ENCODE data around the gene RPRD1A. TPM values are rescaled to one million over a fixed set of nuclear protein-coding genes. Genes with fewer than 3 reads are reported as not detected.

RPRD1A gene
- total and polyA plus RNA-seq, 2 of the 4 experiments (the other 2 are of a cell fraction): 23.3 to 27.2 TPM

DNA sequence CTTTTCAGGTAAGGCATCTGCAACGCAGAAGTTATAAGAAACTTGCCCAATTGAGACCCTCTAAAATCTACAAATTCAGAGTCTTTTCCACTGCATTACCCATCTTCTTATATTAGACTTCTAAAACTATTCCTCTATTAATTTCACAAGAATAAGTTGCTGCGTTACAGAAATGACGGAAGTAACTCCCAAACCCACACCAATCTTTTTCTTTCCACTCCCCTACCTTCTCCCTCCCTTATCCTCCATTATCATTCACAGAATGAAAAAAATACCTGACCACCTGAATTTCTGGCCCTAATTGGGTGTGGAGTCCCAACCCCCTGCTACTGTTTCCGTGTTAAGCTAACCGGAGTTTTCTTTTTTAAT is 689 bp downstream of the RPRD1A start:
- DNase-seq (peak; percentile 5), ATAC-seq (ENCODE audit: low read depth) (no peak; the same call in 1 of the 2 replicates)
- H3K18ac ChIP-seq (ENCODE audit: low read depth, low read length): no peak overlapping the region
- H3K14ac ChIP-seq (replicated peaks; ENCODE audit: low read depth, low read length): peak overlapping the region; percentile 53; the same call in 1 of the 2 replicates
- H4K8ac ChIP-seq (ENCODE audit: low read depth in 2 of 2, low read length in 2 of 2): peak overlapping the region in 1 of 2 experiments; percentile 34; a peak in 2 of 4 replicates
- H3K79me1 ChIP-seq (ENCODE audit: low read depth in 1 of 2, low read length in 2 of 2): peaks cover 4 to 26% of the 10 kb centered on the region in 2 experiments; a peak in 3 of 4 replicates
- no peaks in the 10 kb centered on the region for H3K9me3 ChIP-seq (ENCODE audit: control insufficient read depth, insufficient read depth, low read length)
- peaks cover 2% of the 10 kb centered on the region; the same call in 1 of the 2 replicates for H3K36me3 ChIP-seq (ENCODE audit: control insufficient read depth, insufficient read depth, low read length)
- H2BK5ac ChIP-seq (ENCODE audit: low read depth, low read length, poor library complexity, severe bottlenecking): peak overlapping the region; percentile 83
- peak overlapping the region; percentile 80 for H3K27ac ChIP-seq (ENCODE audit: insufficient read depth, low read length)
- H3K9me1 ChIP-seq (ENCODE audit: insufficient read depth, low read length): 0 out of 2 replicates have a peak, but pooled peaks cover 2% of the 10 kb centered on the region
- peak overlapping the region; percentile 97 for H2AFZ ChIP-seq (replicated peaks; ENCODE audit: low read length, poor library complexity)
- dilution Hi-C loops (cut with HindIII; ENCODE audit: low sequenced_read_pairs, unreplicated experiment) (no loop called here), in situ Hi-C loops (cut with MboI; ENCODE audit: low sequenced_read_pairs) (no loop called here), intact Hi-C loops (cut with micrococcal nuclease) (loop anchor here (5.0 kb wide), 1 partner anchor 34 kb away; no protein-coding TSS in a partner anchor)
- no peak overlapping the region for H4K91ac ChIP-seq (ENCODE audit: insufficient read depth, low read depth, low read length)
- TF ChIP-seq, protein P1, sequence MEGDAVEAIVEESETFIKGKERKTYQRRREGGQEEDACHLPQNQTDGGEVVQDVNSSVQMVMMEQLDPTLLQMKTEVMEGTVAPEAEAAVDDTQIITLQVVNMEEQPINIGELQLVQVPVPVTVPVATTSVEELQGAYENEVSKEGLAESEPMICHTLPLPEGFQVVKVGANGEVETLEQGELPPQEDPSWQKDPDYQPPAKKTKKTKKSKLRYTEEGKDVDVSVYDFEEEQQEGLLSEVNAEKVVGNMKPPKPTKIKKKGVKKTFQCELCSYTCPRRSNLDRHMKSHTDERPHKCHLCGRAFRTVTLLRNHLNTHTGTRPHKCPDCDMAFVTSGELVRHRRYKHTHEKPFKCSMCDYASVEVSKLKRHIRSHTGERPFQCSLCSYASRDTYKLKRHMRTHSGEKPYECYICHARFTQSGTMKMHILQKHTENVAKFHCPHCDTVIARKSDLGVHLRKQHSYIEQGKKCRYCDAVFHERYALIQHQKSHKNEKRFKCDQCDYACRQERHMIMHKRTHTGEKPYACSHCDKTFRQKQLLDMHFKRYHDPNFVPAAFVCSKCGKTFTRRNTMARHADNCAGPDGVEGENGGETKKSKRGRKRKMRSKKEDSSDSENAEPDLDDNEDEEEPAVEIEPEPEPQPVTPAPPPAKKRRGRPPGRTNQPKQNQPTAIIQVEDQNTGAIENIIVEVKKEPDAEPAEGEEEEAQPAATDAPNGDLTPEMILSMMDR (conservative IDR thresholded peaks at IDR 0.05; ENCODE audit: low read depth, low read length): no peak
- TF ChIP-seq MAFK (IDR thresholded peaks at IDR 0.05; ENCODE audit: low read depth, low read length): no peak
- no peak for TF ChIP-seq MXI1 (IDR thresholded peaks at IDR 0.05; ENCODE audit: borderline replicate concordance, low read depth, low read length)
- no peak; the same call in 1 of the 2 replicates for TF ChIP-seq CHD1 (IDR thresholded peaks at IDR 0.05; ENCODE audit: low read depth, low read length)
- no peak for TF ChIP-seq NFE2L2 (IDR thresholded peaks at IDR 0.05; ENCODE audit: low read depth, low read length)
- TF ChIP-seq RFX5 (IDR thresholded peaks at IDR 0.05; ENCODE audit: low read depth, low read length): no peak
- TF ChIP-seq BHLHE40 (IDR thresholded peaks at IDR 0.05; ENCODE audit: low read depth, low read length): no peak
- TF ChIP-seq RAD21 (IDR thresholded peaks at IDR 0.05; ENCODE audit: low read length): no peak
- no peak for TF ChIP-seq POLR2A (IDR thresholded peaks at IDR 0.05; ENCODE audit: low read depth, low read length)
- TF ChIP-seq CEBPB (IDR thresholded peaks at IDR 0.05; ENCODE audit: low read depth, low read length): no peak
- peak overlapping the region; percentile 50; the same call in 1 of the 2 replicates for H3K56ac ChIP-seq (ENCODE audit: extremely low read depth, insufficient read depth, low read length)
- no TSS peak for BruUV-seq (replicated peaks)
- H3K23ac ChIP-seq (ENCODE audit: low read depth, low read length): peak overlapping the region; percentile 19; the same call in 1 of the 2 replicates
- peak overlapping the region; percentile 100 for H3K4me2 ChIP-seq (ENCODE audit: low read depth, low read length)
- no peak overlapping the region for H4K5ac ChIP-seq (ENCODE audit: low read depth, low read length)
- no peak overlapping the region for H2AK5ac ChIP-seq (ENCODE audit: low read depth, low read length)
- peaks cover 1% of the 10 kb centered on the region; the same call in 1 of the 2 replicates for H3K4me1 ChIP-seq (ENCODE audit: control insufficient read depth, insufficient read depth, low read length)
- peak overlapping the region; percentile 2 for H2AK9ac ChIP-seq (replicated peaks; ENCODE audit: low read depth, low read length, poor library complexity)
- 0% methylated on average over 1 of the region's 5 CpGs; no CpG with 5 or more reads in 1 of the 2 experiments for WGBS, 2 experiments (ENCODE audit: extremely low coverage in 2 of 2, insufficient read length in 1 of 2)
- ChIA-PET CTCF (no interaction called here), POLR2A (ENCODE audit: unreplicated experiment) (no interaction called here)
- H2BK20ac ChIP-seq (ENCODE audit: low read depth, low read length): no peak overlapping the region
- no peak overlapping the region for H2BK15ac ChIP-seq (ENCODE audit: low read depth, low read length)
- no peak overlapping the region for H2BK120ac ChIP-seq (ENCODE audit: low read depth, low read length)
- H3K4me3 ChIP-seq (ENCODE audit: insufficient read depth, low read depth, low read length): peak overlapping the region; percentile 63
- H3K27me3 ChIP-seq (ENCODE audit: control insufficient read depth, insufficient read depth, low read length): no peaks in the 10 kb centered on the region
- H3K4ac ChIP-seq (ENCODE audit: low read depth, low read length): peak overlapping the region; percentile 86; the same call in 1 of the 2 replicates
- peak overlapping the region; percentile 71 for H3K9ac ChIP-seq (ENCODE audit: low read depth, low read length)
- peaks cover 17% of the 10 kb centered on the region; the same call in 1 of the 2 replicates for H4K20me1 ChIP-seq (ENCODE audit: insufficient read depth, low read length)

All from IMR-90 (cell line).